ENCODE results near the gene OSBPL7.

Gene OSBPL7, protein sequence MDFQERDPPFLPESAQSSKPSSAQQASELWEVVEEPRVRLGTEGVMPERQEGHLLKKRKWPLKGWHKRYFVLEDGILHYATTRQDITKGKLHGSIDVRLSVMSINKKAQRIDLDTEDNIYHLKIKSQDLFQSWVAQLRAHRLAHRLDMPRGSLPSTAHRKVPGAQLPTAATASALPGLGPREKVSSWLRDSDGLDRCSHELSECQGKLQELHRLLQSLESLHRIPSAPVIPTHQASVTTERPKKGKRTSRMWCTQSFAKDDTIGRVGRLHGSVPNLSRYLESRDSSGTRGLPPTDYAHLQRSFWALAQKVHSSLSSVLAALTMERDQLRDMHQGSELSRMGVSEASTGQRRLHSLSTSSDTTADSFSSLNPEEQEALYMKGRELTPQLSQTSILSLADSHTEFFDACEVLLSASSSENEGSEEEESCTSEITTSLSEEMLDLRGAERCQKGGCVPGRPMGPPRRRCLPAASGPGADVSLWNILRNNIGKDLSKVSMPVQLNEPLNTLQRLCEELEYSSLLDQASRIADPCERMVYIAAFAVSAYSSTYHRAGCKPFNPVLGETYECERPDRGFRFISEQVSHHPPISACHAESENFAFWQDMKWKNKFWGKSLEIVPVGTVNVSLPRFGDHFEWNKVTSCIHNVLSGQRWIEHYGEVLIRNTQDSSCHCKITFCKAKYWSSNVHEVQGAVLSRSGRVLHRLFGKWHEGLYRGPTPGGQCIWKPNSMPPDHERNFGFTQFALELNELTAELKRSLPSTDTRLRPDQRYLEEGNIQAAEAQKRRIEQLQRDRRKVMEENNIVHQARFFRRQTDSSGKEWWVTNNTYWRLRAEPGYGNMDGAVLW

DNA sequence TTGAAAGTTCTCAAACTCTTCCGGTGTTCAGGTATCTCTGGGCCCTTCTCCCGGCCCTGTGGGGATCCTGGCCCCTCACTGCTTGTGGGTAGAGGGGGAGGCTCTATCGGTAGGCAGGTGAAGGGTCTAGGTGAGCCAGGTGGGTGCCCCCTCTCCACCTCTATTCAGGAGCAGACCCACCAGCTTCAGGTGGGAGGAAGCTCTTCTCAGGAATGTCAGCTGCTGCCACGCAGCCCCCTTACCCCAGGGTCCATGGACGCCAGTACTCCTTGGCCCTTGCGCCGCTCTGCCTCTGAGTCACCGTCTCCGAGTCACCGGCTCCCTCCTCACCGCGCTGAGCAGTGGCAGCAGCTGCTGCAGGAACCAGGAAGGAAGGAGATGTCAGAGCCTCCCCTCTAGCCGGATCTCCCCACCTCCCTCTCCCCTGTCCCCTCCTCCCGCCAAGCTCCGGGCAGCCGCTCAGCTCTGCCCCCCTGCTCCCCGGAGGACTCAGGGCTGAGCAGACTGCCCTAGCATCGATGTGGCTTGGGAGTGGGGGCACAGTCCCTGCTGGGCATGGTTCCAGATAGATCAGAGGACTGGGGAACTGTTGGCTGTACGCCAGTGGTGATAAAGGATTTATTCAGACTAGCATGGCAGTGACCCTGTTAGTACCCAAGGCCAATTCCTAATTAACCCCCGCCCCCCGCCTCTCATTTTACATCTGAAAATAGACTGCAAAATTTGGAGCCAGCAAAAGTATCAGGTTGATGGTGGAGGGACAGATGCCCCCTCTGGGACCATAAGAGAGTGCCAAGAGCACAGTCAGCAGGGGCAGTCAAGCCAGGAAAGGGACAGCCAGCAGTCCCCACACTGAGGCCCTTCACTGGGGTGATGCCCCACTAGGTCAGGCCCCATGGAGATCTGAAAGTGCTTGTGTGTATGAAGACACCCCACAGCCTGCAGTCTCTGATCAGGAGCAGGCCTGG lies at the start of gene OSBPL7:
Gene OSBPL7 (minus strand): TSS at position 371 of the 968 bp plus-strand sequence. CDS start 1,516 bp downstream, outside the sequence.
- peak; percentile 80 for DNase-seq (ENCODE audit: low read depth)
- H3K4me3 ChIP-seq (ENCODE audit: low read depth, low read length), result peak within 1 kb of the TSS; percentile 81
- TF ChIP-seq CTCF (conservative IDR thresholded peaks at IDR 0.05; ENCODE audit: low read depth, low read length), result peak; percentile 22

DNA sequence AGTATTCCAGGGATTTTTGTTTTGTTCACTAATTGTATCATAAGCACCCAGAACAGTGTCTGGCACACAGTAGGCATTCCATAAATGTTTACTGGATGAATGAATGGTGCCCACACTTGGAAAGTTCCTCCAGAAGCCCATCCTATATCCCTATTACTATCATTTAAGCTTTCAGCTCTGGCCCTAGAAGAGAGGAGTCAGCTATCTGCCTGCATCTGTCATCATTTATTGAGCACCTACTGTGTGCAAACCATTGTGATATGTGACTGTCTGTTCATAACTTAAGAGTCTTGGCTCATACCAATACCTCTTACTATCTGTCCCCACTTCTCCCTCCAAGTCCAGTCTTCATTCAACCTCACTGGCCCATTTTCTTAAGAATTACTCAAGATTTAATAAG lies 49.5 kb upstream of the OSBPL7 start:
- no peak overlapping the region for H3K4me3 ChIP-seq (ENCODE audit: low read depth, low read length)
- no peak for DNase-seq (ENCODE audit: low read depth)
- no peak for TF ChIP-seq CTCF (conservative IDR thresholded peaks at IDR 0.05; ENCODE audit: low read depth, low read length)

- H3K4me3 ChIP-seq (ENCODE audit: low read depth, low read length), result no peak overlapping the region
- no peak for DNase-seq (ENCODE audit: low read depth)
- no peak for TF ChIP-seq CTCF (conservative IDR thresholded peaks at IDR 0.05; ENCODE audit: low read depth, low read length)
These were observed 48.5 kb upstream of the OSBPL7 start for GRCh38 chr17:47870056-47870455.

DNA sequence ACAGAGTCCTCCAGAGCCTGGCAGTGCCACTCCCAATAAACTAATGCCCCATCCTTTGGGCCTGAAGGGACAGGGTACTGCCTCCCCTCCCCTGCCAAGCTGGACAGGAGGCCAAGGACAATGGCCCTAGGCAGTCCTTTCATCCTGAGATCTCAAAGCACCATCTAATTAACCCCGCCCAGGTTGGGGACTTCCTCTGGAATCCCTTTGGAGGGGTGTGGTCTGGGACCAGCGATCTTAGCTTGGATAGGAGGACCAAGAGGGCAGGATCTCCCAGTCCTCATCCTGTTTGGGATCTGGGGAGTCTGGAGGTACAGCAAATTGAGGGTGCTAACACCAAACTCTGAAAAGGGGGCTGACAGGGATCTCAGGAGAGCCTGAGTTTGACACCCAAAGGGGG lies 47.5 kb upstream of the OSBPL7 start:
- DNase-seq (ENCODE audit: low read depth), result no peak
- H3K4me3 ChIP-seq (ENCODE audit: low read depth, low read length), result no peak overlapping the region
- no peak for TF ChIP-seq CTCF (conservative IDR thresholded peaks at IDR 0.05; ENCODE audit: low read depth, low read length)

- no peak overlapping the region for H3K4me3 ChIP-seq (ENCODE audit: low read depth, low read length)
- no peak for TF ChIP-seq CTCF (conservative IDR thresholded peaks at IDR 0.05; ENCODE audit: low read depth, low read length)
- DNase-seq (ENCODE audit: low read depth), result no peak
These were observed 46.4 kb upstream of the OSBPL7 start for GRCh38 chr17:47867813-47868533.

DNA sequence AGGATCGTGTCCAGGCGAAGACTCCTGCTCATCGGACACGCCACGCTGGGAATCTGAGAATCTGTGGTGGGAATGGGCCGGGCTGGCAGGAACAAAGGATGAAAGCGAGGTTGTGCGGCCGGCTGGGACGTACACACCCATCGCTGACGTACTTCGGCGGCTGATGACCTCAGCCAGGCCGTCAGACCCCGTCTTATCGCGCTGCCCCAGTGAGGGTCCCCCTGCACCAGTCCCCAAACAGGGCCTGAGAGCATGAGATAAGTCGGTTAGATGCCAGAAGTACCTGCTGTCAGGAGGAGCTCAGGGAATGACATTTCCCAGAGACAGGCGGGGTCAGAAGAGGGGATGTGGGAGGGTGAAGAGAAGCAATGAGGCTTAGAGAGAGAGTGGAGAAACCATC lies 45.3 kb upstream of the OSBPL7 start:
- no peak for DNase-seq (ENCODE audit: low read depth)
- no peak for TF ChIP-seq CTCF (conservative IDR thresholded peaks at IDR 0.05; ENCODE audit: low read depth, low read length)
- no peak overlapping the region for H3K4me3 ChIP-seq (ENCODE audit: low read depth, low read length)

All from choroid plexus epithelial cell (primary cell).